GM04503 (cell line): ENCODE measurements around the gene KNDC1.

Experiments used
- DNase-seq: peaks from one replicate; pipeline ENCODE4 v3.0.0-alpha.2; 2012; ENCODE audit warnings: low read depth

The KNDC1 gene

GRCh38 chr10:133206356-133207040 lies 46.5 kb downstream of the KNDC1 start:
- DNase-seq, result no peak

GRCh38 chr10:133207041-133207600 lies 47.1 kb downstream of the KNDC1 start:
- DNase-seq, result no peak

GRCh38 chr10:133207627-133208026 lies 47.6 kb downstream of the KNDC1 start:
- no peak for DNase-seq

GRCh38 chr10:133208466-133208865 lies 48.4 kb downstream of the KNDC1 start:
- DNase-seq, result no peak

- no peak for DNase-seq
Measured at GRCh38 chr10:133209117-133209516, 49.1 kb downstream of the KNDC1 start.

- no peak for DNase-seq
Measured at GRCh38 chr10:133209641-133210040, 49.6 kb downstream of the KNDC1 start.

- no peak for DNase-seq
Measured at GRCh38 chr10:133210398-133211140, 50.5 kb downstream of the KNDC1 start.

GRCh38 chr10:133211141-133211830 lies 51.3 kb downstream of the KNDC1 start:
- DNase-seq, result no peak

- DNase-seq, result no peak
Measured at GRCh38 chr10:133211959-133212852, 52.2 kb downstream of the KNDC1 start.

GRCh38 chr10:133212853-133213494 lies 53.0 kb downstream of the KNDC1 start:
- DNase-seq, result no peak

GRCh38 chr10:133213641-133214467 lies 53.8 kb downstream of the KNDC1 start:
- no peak for DNase-seq

GRCh38 chr10:133214468-133215410 lies 54.7 kb downstream of the KNDC1 start:
- DNase-seq, result no peak

- no peak for DNase-seq
Measured at GRCh38 chr10:133215586-133215985, 55.6 kb downstream of the KNDC1 start.

- no peak for DNase-seq
Measured at GRCh38 chr10:133216776-133217175, 56.8 kb downstream of the KNDC1 start.

GRCh38 chr10:133217800-133218589 lies 58.0 kb downstream of the KNDC1 start:
- DNase-seq, result no peak

- DNase-seq, result no peak
Measured at GRCh38 chr10:133218891-133219290, 58.9 kb downstream of the KNDC1 start.

- DNase-seq, result no peak
Measured at GRCh38 chr10:133219782-133220181, 59.8 kb downstream of the KNDC1 start.

GRCh38 chr10:133221331-133221730 lies 61.3 kb downstream of the KNDC1 start:
- DNase-seq, result no peak
